ENCODE measurements around the gene CARNS1. TPM values are rescaled to one million over a fixed set of nuclear protein-coding genes. Genes with fewer than 3 reads are reported as not detected.

Gene CARNS1
- total RNA-seq, 3 donors from 2014 or later (not counting 1 experiment from before 2014, with no cell fraction given) = 25.0 to 29.0 (median 25.0) TPM

DNA sequence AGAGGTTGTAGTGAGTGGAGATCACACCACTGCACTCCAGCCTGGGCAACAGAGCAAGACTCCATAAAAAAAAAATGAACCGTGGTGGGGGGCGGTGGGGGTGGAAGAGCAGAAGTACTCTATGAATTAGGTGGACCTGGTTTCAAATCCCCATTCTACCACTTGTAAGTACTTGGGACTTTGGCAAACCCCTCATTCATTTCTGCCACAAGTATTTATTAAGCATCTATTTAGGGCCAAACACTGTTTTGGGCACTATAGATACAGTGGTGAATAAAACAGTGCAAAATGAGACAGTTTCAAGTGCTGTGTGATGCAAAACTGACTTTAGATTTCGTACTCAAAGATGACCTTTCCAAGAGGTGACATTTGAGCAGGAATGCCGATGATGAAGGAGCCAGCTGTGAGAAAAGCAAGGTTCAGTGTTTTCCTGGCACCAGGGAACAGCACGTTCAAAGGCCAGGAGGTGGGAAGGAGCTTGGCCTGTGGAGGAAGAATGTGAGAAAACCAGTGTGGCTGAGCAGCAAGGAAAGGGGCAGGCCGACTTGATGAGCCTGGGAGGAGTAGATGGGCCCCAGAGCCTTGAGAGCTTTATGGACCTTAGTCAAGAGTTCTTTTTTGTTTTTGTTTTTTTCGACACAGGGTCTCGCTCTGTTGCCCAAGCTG is 55.0 kb downstream of the CARNS1 start:
- Histone ChIP-seq H3K27me3 (ENCODE audit: control insufficient read depth, insufficient read depth, low read length) (no peaks in the 10 kb centered on the region), H3K36me3 (ENCODE audit: control insufficient read depth, insufficient read depth, low read length) (peaks cover 6% of the 10 kb centered on the region), H3K4me1 (ENCODE audit: control insufficient read depth, insufficient read depth, low read length) (peaks cover 24% of the 10 kb centered on the region), H3K4me3 (ENCODE audit: low read length) (no peak overlapping the region), H3K27ac (ENCODE audit: low read length) (no peak overlapping the region), H3K9me3 (ENCODE audit: control insufficient read depth, insufficient read depth, low read length) (no peaks in the 10 kb centered on the region)
- ATAC-seq = no peak
- H3K9me3 Mint-ChIP-seq = no peaks in the 10 kb centered on the region
- WGBS (ENCODE audit: insufficient coverage) = 90% methylated on average over 8 of the region's 8 CpGs
- no peaks in the 10 kb centered on the region for H3K27me3 Mint-ChIP-seq (ENCODE audit: low read depth in 2 of 2)
- no peak overlapping the region for H3K4me3 Mint-ChIP-seq
- intact Hi-C loops (cut with micrococcal nuclease) = no loop called here
- no peaks in the 10 kb centered on the region for H3K36me3 Mint-ChIP-seq
- DNase-seq = no peak
- TF ChIP-seq, protein P1, sequence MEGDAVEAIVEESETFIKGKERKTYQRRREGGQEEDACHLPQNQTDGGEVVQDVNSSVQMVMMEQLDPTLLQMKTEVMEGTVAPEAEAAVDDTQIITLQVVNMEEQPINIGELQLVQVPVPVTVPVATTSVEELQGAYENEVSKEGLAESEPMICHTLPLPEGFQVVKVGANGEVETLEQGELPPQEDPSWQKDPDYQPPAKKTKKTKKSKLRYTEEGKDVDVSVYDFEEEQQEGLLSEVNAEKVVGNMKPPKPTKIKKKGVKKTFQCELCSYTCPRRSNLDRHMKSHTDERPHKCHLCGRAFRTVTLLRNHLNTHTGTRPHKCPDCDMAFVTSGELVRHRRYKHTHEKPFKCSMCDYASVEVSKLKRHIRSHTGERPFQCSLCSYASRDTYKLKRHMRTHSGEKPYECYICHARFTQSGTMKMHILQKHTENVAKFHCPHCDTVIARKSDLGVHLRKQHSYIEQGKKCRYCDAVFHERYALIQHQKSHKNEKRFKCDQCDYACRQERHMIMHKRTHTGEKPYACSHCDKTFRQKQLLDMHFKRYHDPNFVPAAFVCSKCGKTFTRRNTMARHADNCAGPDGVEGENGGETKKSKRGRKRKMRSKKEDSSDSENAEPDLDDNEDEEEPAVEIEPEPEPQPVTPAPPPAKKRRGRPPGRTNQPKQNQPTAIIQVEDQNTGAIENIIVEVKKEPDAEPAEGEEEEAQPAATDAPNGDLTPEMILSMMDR (IDR thresholded peaks at IDR 0.05) = no peak
- H3K27ac Mint-ChIP-seq = no peak overlapping the region
- peaks cover 7 to 23% of the 10 kb centered on the region in 2 donors for H3K4me1 Mint-ChIP-seq

DNA sequence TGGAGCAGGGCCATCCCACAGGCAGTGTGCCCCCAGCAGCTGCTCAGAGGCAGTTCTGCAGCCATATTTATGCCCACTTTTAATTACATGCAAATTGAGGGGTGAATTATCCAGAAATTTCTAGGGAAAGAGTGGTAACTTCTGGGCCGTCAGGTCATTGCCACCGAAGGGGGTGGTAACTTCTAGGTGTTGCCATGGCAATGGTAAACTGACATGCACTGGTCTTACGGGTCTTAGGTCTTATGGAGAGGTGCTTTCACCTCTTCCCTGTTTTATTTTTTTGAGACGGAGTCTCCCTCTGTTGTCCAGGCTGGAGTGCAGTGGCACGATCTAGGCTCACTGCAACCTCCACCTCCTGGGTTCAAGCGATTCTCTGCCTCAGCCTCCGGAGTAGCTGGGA is 57.4 kb downstream of the CARNS1 start:
- H3K36me3 Mint-ChIP-seq = no peaks in the 10 kb centered on the region
- H3K27ac Mint-ChIP-seq = no peak overlapping the region
- Histone ChIP-seq H3K9me3 (ENCODE audit: control insufficient read depth, insufficient read depth, low read length) (no peaks in the 10 kb centered on the region), H3K4me3 (ENCODE audit: low read length) (no peak overlapping the region), H3K27ac (ENCODE audit: low read length) (no peak overlapping the region), H3K27me3 (ENCODE audit: control insufficient read depth, insufficient read depth, low read length) (no peaks in the 10 kb centered on the region), H3K4me1 (ENCODE audit: control insufficient read depth, insufficient read depth, low read length) (peaks cover 14% of the 10 kb centered on the region), H3K36me3 (ENCODE audit: control insufficient read depth, insufficient read depth, low read length) (no peaks in the 10 kb centered on the region)
- ATAC-seq (no peak), DNase-seq (no peak)
- H3K4me3 Mint-ChIP-seq = no peak overlapping the region
- 83% methylated on average over 6 of the region's 7 CpGs for WGBS (ENCODE audit: insufficient coverage)
- H3K4me1 Mint-ChIP-seq = peaks cover 6 to 7% of the 10 kb centered on the region in 2 donors
- intact Hi-C loops (cut with micrococcal nuclease) = no loop called here
- no peaks in the 10 kb centered on the region for H3K27me3 Mint-ChIP-seq (ENCODE audit: low read depth in 2 of 2)
- no peaks in the 10 kb centered on the region for H3K9me3 Mint-ChIP-seq
- TF ChIP-seq, protein P1 (IDR thresholded peaks at IDR 0.05) = no peak

Other genes starting within 250 kb of the CARNS1 start
- 100 to 1,000 TPM; 390 to 482 (median 441) TPM for gene GRK2, start 149.2 kb upstream of the CARNS1 start, total RNA-seq
- gene ANKRD13D, start 126.4 kb upstream of the CARNS1 start, total RNA-seq = 100 to 1,000 TPM; 212 to 316 (median 231) TPM
- 10 to 100 TPM; 34.3 to 42.7 (median 38.1) TPM for gene SSH3, start 112.1 kb upstream of the CARNS1 start, total RNA-seq
- gene POLD4, start 62.1 kb upstream of the CARNS1 start, total RNA-seq = 10 to 100 TPM; 45.8 to 63.7 (median 60.5) TPM
- gene CLCF1, start 42.1 kb upstream of the CARNS1 start, total RNA-seq = 10 to 100 TPM in 2 of 3 donors, 1 to 10 TPM in 1; 9.8 to 13.4 (median 10.3) TPM
- gene RAD9A, start 23.7 kb upstream of the CARNS1 start, total RNA-seq = 10 to 100 TPM; 30.2 to 47.1 (median 37.3) TPM
- gene PPP1CA, start 13.8 kb upstream of the CARNS1 start, total RNA-seq = 100 to 1,000 TPM; 222 to 245 (median 233) TPM
- 100 to 1,000 TPM; 314 to 359 (median 342) TPM for gene TBC1D10C, start 11.6 kb upstream of the CARNS1 start, total RNA-seq
- gene RPS6KB2, start 12.8 kb downstream of the CARNS1 start, total RNA-seq = 10 to 100 TPM; 81.0 to 89.6 (median 84.6) TPM
- 100 to 1,000 TPM; 240 to 301 (median 269) TPM for gene PTPRCAP, start 22.0 kb downstream of the CARNS1 start, total RNA-seq
- gene CORO1B, start 27.8 kb downstream of the CARNS1 start, total RNA-seq = 10 to 100 TPM in 2 of 3 donors, 1 to 10 TPM in 1; 9.7 to 16.2 (median 15.0) TPM
- gene GPR152, start 37.1 kb downstream of the CARNS1 start, total RNA-seq = under 1 TPM in 1 of 3 donors, not detected in 2; 0.25 TPM
- 10 to 100 TPM; 12.9 to 22.8 (median 21.3) TPM for gene CABP4, start 39.7 kb downstream of the CARNS1 start, total RNA-seq
- gene TMEM134, start 53.6 kb downstream of the CARNS1 start, total RNA-seq = 10 to 100 TPM; 57.8 to 65.7 (median 61.2) TPM
- 100 to 1,000 TPM in 1 of 3 donors, 10 to 100 TPM in 2; 93.3 to 113 (median 98.1) TPM for gene AIP, start 67.3 kb downstream of the CARNS1 start, total RNA-seq
- gene PITPNM1, start 89.7 kb downstream of the CARNS1 start, total RNA-seq = 100 to 1,000 TPM in 2 of 3 donors, 10 to 100 TPM in 1; 99.9 to 135 (median 123) TPM
- 10 to 100 TPM; 57.9 to 67.7 (median 65.5) TPM for gene CDK2AP2, start 92.5 kb downstream of the CARNS1 start, total RNA-seq
- gene CABP2, start 107.8 kb downstream of the CARNS1 start, total RNA-seq = not detected
- 100 to 1,000 TPM; 172 to 218 (median 212) TPM for gene GSTP1, start 168.1 kb downstream of the CARNS1 start, total RNA-seq
- 100 to 1,000 TPM; 346 to 393 (median 360) TPM for gene NDUFV1, start 191.3 kb downstream of the CARNS1 start, total RNA-seq
- 1 to 10 TPM; 1.7 to 5.2 (median 4.1) TPM for gene NUDT8, start 214.3 kb downstream of the CARNS1 start, total RNA-seq
- gene TBX10, start 224.1 kb downstream of the CARNS1 start, total RNA-seq = not detected
- 1 to 10 TPM in 1 of 3 donors, under 1 TPM in 1, not detected in 1; 0.96 to 1.1 TPM for gene ACY3, start 235.1 kb downstream of the CARNS1 start, total RNA-seq